B cell (primary cell): Measurements from ENCODE around the gene EP400. TPM values are rescaled to one million over a fixed set of nuclear protein-coding genes. Genes with fewer than 3 reads are reported as not detected.

ENCODE experiments used
- ATAC-seq: fragments of 200-7000 bp; cut with Tn5 transposase; one replicate; pipeline ENCODE4 v1.10.0; 2021; ENCODE audit warnings: low read depth, mild to moderate bottlenecking, moderate number of reproducible peaks, moderate library complexity
- CTCF ChIA-PET: fragments of 350-600 bp; sonication (Branson Sonifier 250); formaldehyde crosslinking; loops from one replicate; lab custom pipeline; 2021; ENCODE audit warnings: antibody characterized with exemption, inconsistent platforms; lab: Charles Lee
- POLR2A ChIA-PET: fragments of 350-600 bp; sonication (Branson Sonifier 250); formaldehyde crosslinking; loops from one replicate; lab custom pipeline; 2021; ENCODE audit warnings: antibody characterized with exemption; lab: Charles Lee
- DNase-seq: peaks from one replicate; pipeline ENCODE4 v3.0.0; 2013
- H2AFZ ChIP-seq: 2 replicates; pipeline ENCODE4 v1.6.1; 2012; ENCODE audit warnings: mild to moderate bottlenecking, low read depth, low read length; ENCODE audit not compliant: insufficient read depth, poor library complexity, severe bottlenecking
- H3K27ac ChIP-seq, 2 donors: 1 replicate in 1 of 2; 2 replicates in 1 of 2; pipeline ENCODE4 v1.5.1; 2012 to 2013; ENCODE audit warnings: low read length in 2 of 2, mild to moderate bottlenecking in 2 of 2, moderate library complexity in 1 of 2
- H3K27me3 ChIP-seq, 4 experiments: fragments of 200-600 bp in 1 of 4; sonication (generic) in 1 of 4; replicated peaks in 1 of 4; 1 replicate in 2 of 4; 2 replicates in 2 of 4; pipeline versions ENCODE4 v1.6.1 to v1.7.0; 2013 to 2016; ENCODE audit warnings: low read length in 3 of 4, mild to moderate bottlenecking in 2 of 4, mixed read lengths in 1 of 4, moderate library complexity in 1 of 4; ENCODE audit not compliant: insufficient read depth in 4 of 4, control insufficient read depth in 3 of 4; ENCODE audit errors: control extremely low read depth in 1 of 4
- H3K36me3 ChIP-seq, 2 experiments: replicated peaks in 1 of 2; 1 replicate in 1 of 2; 2 replicates in 1 of 2; pipeline versions ENCODE4 v1.6.1 to v1.7.1; 2013; ENCODE audit warnings: low read length in 1 of 2; ENCODE audit not compliant: insufficient read depth in 2 of 2, control insufficient read depth in 1 of 2; ENCODE audit errors: control extremely low read depth in 1 of 2, extremely low read depth in 1 of 2
- H3K4me1 ChIP-seq, 2 donors: fragments of 200-600 bp in 1 of 2; sonication (generic) in 1 of 2; 1 replicate in 1 of 2; 2 replicates in 1 of 2; pipeline versions ENCODE4 v1.5.1 to v1.6.1; 2013 to 2017; ENCODE audit warnings: low read length in 2 of 2; ENCODE audit not compliant: control insufficient read depth in 2 of 2, insufficient read depth in 2 of 2
- H3K4me2 ChIP-seq: replicated peaks from 2 replicates; pipeline ENCODE3; 2012; ENCODE audit warnings: mild to moderate bottlenecking, low read depth, low read length; ENCODE audit not compliant: poor library complexity, severe bottlenecking
- H3K4me3 ChIP-seq, 5 experiments: fragments of 200-600 bp in 1 of 5; sonication (generic) in 1 of 5; 1 replicate in 3 of 5; 2 replicates in 2 of 5; pipeline versions ENCODE4 v1.5.1 to v1.7.0; 2011 to 2016; ENCODE audit warnings: low read length in 4 of 5, mild to moderate bottlenecking in 4 of 5, low read depth in 2 of 5, control low read depth in 1 of 5, moderate library complexity in 1 of 5; ENCODE audit not compliant: insufficient read depth in 1 of 5; ENCODE audit errors: control extremely low read depth in 1 of 5, extremely low read depth in 1 of 5
- H3K79me2 ChIP-seq: fragments of 200-600 bp; sonication (generic); one replicate; pipeline ENCODE4 v1.6.0; 2016; ENCODE audit warnings: low read length; ENCODE audit not compliant: control insufficient read depth, insufficient read depth
- H3K9ac ChIP-seq: fragments of 200-600 bp; sonication (generic); 2 replicates; pipeline ENCODE4 v1.6.1; 2017; ENCODE audit warnings: mild to moderate bottlenecking, low read length, moderate library complexity
- H3K9me3 ChIP-seq, 3 donors: one replicate each; pipeline versions ENCODE4 v1.6.1 to v1.7.1; 2013; ENCODE audit warnings: low read length in 2 of 3; ENCODE audit not compliant: control insufficient read depth in 2 of 3, insufficient read depth in 1 of 3; ENCODE audit errors: control extremely low read depth in 1 of 3
- H4K20me1 ChIP-seq: 2 replicates; pipeline ENCODE4 v1.6.0; 2012; ENCODE audit warnings: mild to moderate bottlenecking, low read length; ENCODE audit not compliant: insufficient read depth, control insufficient read depth, poor library complexity, severe bottlenecking
- H3K27ac Mint-ChIP-seq: one replicate; pipeline ENCODE4 v1.8.0; 2021; ENCODE audit warnings: mixed read lengths
- H3K27me3 Mint-ChIP-seq: one replicate; pipeline ENCODE4 v1.8.0; 2021; ENCODE audit warnings: mixed read lengths
- H3K4me1 Mint-ChIP-seq: one replicate; pipeline ENCODE4 v1.8.0; 2021; ENCODE audit warnings: mixed read lengths
- H3K4me3 Mint-ChIP-seq: one replicate; pipeline ENCODE4 v1.8.0; 2021; ENCODE audit warnings: mixed read lengths
- H3K9me3 Mint-ChIP-seq: one replicate; pipeline ENCODE4 v1.8.0; 2022; ENCODE audit warnings: mixed read lengths; ENCODE audit not compliant: insufficient read depth
- EZH2 ChIP-seq: IDR thresholded peaks from 2 replicates; pipeline ENCODE4 v1.6.1; 2012; ENCODE audit warnings: borderline replicate concordance, low read depth, mild to moderate bottlenecking, moderate library complexity, low read length; ENCODE audit not compliant: insufficient read depth, poor library complexity, severe bottlenecking
- WGBS: methylation state at CpG from one replicate; pipeline ENCODE4 v1.1.5; 2013; ENCODE audit warnings: missing lambda C conversion rate; ENCODE audit not compliant: insufficient coverage; 5-methylcytosine and 5-hydroxymethylcytosine counted together
- intact Hi-C: fragments of 100-400 bp; cut with micrococcal nuclease; formaldehyde crosslinking; loops from one replicate; pipeline ENCODE4 v1.10.0; 2022
- polyA plus RNA-seq: library from polyadenylated mRNA; depleted of rRNA; stranded (reverse); fragments of >200 nt; gene quantifications from 2 replicates; pipeline ENCODE4 v1.2.3, GENCODE V29; 2012
- total RNA-seq, 2 donors: library from RNA; stranded (reverse); fragments of 120-200 nt in 1 of 2; gene quantifications; 1 replicate in 1 of 2; 2 replicates in 1 of 2; pipeline versions ENCODE4 v1.2.3 to v1.2.4, GENCODE V29; 2013 to 2022
- TF ChIP-seq, protein P1 (sequence below): fragments of 200-600 bp; IDR thresholded peaks from one replicate; pipeline ENCODE4 v1.8.0; 2022; ENCODE audit warnings: antibody characterized with exemption, mild to moderate bottlenecking

Gene EP400
- total and polyA plus RNA-seq, 2 donors (not counting 1 experiment from before 2014, with no cell fraction given) = 17.3 to 82.2 TPM

DNA sequence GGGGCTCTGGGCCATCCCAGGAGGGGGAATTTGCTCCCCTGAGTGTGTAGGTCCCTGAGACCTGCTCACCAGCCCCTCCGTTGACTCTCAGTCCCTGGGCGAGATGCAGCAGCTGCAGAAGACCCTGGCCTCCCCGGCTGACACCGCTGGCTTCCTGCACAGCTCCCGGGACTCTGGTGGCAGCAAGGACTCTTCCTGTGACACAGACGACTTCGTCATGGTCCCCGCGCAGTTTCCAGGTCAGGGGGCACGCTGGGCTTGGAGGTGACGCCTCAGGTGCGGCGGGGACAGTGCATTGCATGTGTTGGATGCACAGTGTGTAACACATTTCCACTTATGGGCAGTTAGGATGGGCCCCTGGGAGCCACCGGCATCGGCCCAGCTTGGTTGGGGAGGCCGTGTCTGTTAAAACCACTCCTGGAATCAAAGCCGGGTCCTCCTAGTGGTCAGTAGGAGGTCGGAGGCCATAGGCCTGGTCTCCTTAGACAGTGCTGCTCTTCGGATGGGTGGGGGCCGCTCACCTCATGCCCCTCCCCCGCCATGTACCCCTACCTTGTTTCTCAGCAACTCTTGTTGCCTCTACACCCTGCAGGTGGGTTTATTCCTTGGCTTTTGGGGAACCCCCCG, 37.8 kb upstream of the EP400 start:
- no peak for DNase-seq
- no peak for ATAC-seq

DNA sequence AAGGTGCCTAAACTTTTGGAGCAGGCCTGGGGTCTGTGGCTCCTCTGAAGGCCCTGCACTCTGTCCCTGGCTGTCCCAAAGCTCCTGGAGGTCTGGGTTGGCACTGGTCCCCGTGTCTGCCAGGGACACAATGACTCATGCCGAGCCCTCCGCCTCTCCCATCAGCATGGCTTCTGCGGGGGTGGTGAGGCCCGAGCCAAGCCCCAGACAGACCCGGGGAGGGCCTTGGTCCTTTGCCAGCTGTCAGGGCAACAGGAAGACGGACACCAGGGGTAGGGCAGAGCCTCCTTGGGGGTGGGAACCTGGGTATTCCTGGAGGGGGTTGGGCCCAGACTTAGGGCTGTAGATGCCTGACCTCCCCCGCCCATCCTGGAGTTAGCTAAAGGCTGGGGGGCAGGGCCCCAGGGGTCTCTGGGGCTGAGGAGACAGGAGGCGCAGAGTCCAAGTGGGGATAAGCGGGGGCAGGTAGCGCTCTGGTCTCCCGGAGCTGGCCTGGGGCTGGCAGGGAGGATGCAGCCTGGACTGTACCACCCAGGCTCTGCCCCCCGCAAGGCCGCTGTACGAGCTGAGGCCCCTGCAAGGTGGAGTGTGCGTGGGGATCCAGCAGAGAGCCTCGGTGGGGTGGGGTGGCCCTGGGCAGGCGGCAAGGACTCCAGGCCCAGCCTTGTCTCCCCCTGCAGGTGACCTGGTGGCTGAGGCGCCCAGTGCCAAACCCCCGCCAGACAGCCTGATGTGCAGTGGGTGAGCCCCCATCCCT, 37.0 kb upstream of the EP400 start:
- intact Hi-C loops = no loop called here
- TF ChIP-seq, protein P1, sequence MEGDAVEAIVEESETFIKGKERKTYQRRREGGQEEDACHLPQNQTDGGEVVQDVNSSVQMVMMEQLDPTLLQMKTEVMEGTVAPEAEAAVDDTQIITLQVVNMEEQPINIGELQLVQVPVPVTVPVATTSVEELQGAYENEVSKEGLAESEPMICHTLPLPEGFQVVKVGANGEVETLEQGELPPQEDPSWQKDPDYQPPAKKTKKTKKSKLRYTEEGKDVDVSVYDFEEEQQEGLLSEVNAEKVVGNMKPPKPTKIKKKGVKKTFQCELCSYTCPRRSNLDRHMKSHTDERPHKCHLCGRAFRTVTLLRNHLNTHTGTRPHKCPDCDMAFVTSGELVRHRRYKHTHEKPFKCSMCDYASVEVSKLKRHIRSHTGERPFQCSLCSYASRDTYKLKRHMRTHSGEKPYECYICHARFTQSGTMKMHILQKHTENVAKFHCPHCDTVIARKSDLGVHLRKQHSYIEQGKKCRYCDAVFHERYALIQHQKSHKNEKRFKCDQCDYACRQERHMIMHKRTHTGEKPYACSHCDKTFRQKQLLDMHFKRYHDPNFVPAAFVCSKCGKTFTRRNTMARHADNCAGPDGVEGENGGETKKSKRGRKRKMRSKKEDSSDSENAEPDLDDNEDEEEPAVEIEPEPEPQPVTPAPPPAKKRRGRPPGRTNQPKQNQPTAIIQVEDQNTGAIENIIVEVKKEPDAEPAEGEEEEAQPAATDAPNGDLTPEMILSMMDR = no peak
- TF ChIP-seq EZH2 = no peak
- Histone ChIP-seq H3K79me2 (no peaks in the 10 kb centered on the region), H3K27ac (no peak overlapping the region), H4K20me1 (peaks cover 34% of the 10 kb centered on the region), H3K9me3 (no peaks in the 10 kb centered on the region), H3K4me1 (no peaks in the 10 kb centered on the region), H3K4me2 (no peak overlapping the region), H3K9ac (no peak overlapping the region), H3K27me3 (no peaks in the 10 kb centered on the region), H2AFZ (no peak overlapping the region), H3K36me3 (peaks cover 0 to 67% of the 10 kb centered on the region in 2 experiments), H3K4me3 (no peak overlapping the region)
- Mint-ChIP-seq H3K27me3 (no peaks in the 10 kb centered on the region), H3K9me3 (no peaks in the 10 kb centered on the region), H3K4me3 (no peak overlapping the region), H3K27ac (no peak overlapping the region), H3K4me1 (no peaks in the 10 kb centered on the region)
- no peak for DNase-seq
- 94% methylated on average over 19 of the region's 20 CpGs for WGBS
- CTCF ChIA-PET = no interaction called here
- POLR2A ChIA-PET = no interaction called here
- ATAC-seq = no peak

More for the DNA sequence above, 37.8 kb upstream of the EP400 start:
- ChIA-PET CTCF (no interaction called here), POLR2A (no interaction called here)
- Histone ChIP-seq H3K27ac (no peak overlapping the region), H3K79me2 (no peaks in the 10 kb centered on the region), H3K9ac (no peak overlapping the region), H3K4me2 (no peak overlapping the region), H3K9me3 (no peaks in the 10 kb centered on the region), H3K4me3 (no peak overlapping the region), H2AFZ (no peak overlapping the region), H4K20me1 (peaks cover 40% of the 10 kb centered on the region), H3K27me3 (no peaks in the 10 kb centered on the region), H3K36me3 (peaks cover 0 to 71% of the 10 kb centered on the region in 2 experiments), H3K4me1 (no peaks in the 10 kb centered on the region)
- no peaks in the 10 kb centered on the region for H3K4me1 Mint-ChIP-seq
- intact Hi-C loops = no loop called here
- TF ChIP-seq, protein P1 = no peak
- no peak for TF ChIP-seq EZH2
- WGBS = 88% methylated on average over 20 of the region's 22 CpGs
- H3K9me3 Mint-ChIP-seq = no peaks in the 10 kb centered on the region
- H3K4me3 Mint-ChIP-seq = no peak overlapping the region
- H3K27ac Mint-ChIP-seq = no peak overlapping the region
- H3K27me3 Mint-ChIP-seq = no peaks in the 10 kb centered on the region
